Stimulated activated naive CD8-positive, alpha-beta T cell treated with anti-CD3 and anti-CD28 coated beads, Interleukin-15, Interleukin-2, amounts not matched to agents 100 ng/mL and 50 ng/mL, for 24 hours (primary cell): ENCODE data around the gene SLC12A2.

Experiments used
- H3K27ac Mint-ChIP-seq: one replicate; pipeline ENCODE4 v1.8.0; 2021; ENCODE audit warnings: mild to moderate bottlenecking, mixed read lengths
- H3K27me3 Mint-ChIP-seq: one replicate; pipeline ENCODE4 v1.8.0; 2021; ENCODE audit warnings: mixed read lengths
- H3K36me3 Mint-ChIP-seq: one replicate; pipeline ENCODE4 v1.8.0; 2021; ENCODE audit warnings: low read depth, mixed read lengths
- H3K4me1 Mint-ChIP-seq: one replicate; pipeline ENCODE4 v1.8.0; 2021; ENCODE audit warnings: low read depth, mixed read lengths
- H3K4me3 Mint-ChIP-seq: one replicate; pipeline ENCODE4 v1.8.0; 2021; ENCODE audit warnings: mild to moderate bottlenecking, mixed read lengths
- H3K9me3 Mint-ChIP-seq: one replicate; pipeline ENCODE4 v1.8.0; 2021; ENCODE audit warnings: mixed read lengths

The SLC12A2 gene

GRCh38 chr5:128083033-128083810 lies at the start of gene SLC12A2:
TSS of gene SLC12A2 (plus strand) at chr5:128083766. CDS start at chr5:128083955, 189 bp downstream.
- Mint-ChIP-seq H3K4me3 (peak within 1 kb of the TSS; percentile 91), H3K27ac (peak within 1 kb of the TSS; percentile 96), H3K36me3 (peaks cover 23% of the 10 kb centered on the region), H3K4me1 (peaks cover 62% of the 10 kb centered on the region), H3K9me3 (no peaks in the 10 kb centered on the region), H3K27me3 (no peaks in the 10 kb centered on the region)

- Mint-ChIP-seq H3K4me3 (no peak overlapping the region), H3K27me3 (no peaks in the 10 kb centered on the region), H3K9me3 (peaks cover 8% of the 10 kb centered on the region), H3K27ac (no peak overlapping the region), H3K36me3 (peaks cover 51% of the 10 kb centered on the region), H3K4me1 (no peaks in the 10 kb centered on the region)
Measured at GRCh38 chr5:128035689-128036088, 47.9 kb upstream of the SLC12A2 start.

- no peaks in the 10 kb centered on the region for H3K27me3 Mint-ChIP-seq
- peaks cover 43% of the 10 kb centered on the region for H3K36me3 Mint-ChIP-seq
- no peak overlapping the region for H3K27ac Mint-ChIP-seq
- H3K9me3 Mint-ChIP-seq, result peaks cover 8% of the 10 kb centered on the region
- no peak overlapping the region for H3K4me3 Mint-ChIP-seq
- H3K4me1 Mint-ChIP-seq, result no peaks in the 10 kb centered on the region
Measured at GRCh38 chr5:128036950-128037349, 46.6 kb upstream of the SLC12A2 start.

- Mint-ChIP-seq H3K4me3 (no peak overlapping the region), H3K36me3 (peaks cover 43% of the 10 kb centered on the region), H3K27me3 (no peaks in the 10 kb centered on the region), H3K27ac (no peak overlapping the region), H3K4me1 (no peaks in the 10 kb centered on the region), H3K9me3 (peaks cover 8% of the 10 kb centered on the region)
Measured at GRCh38 chr5:128038643-128039042, 44.9 kb upstream of the SLC12A2 start.

GRCh38 chr5:128040927-128041326 lies 42.6 kb upstream of the SLC12A2 start:
- Mint-ChIP-seq H3K4me1 (no peaks in the 10 kb centered on the region), H3K36me3 (peaks cover 30% of the 10 kb centered on the region), H3K4me3 (no peak overlapping the region), H3K27ac (no peak overlapping the region), H3K27me3 (no peaks in the 10 kb centered on the region), H3K9me3 (no peaks in the 10 kb centered on the region)

- Mint-ChIP-seq H3K27me3 (no peaks in the 10 kb centered on the region), H3K4me3 (no peak overlapping the region), H3K36me3 (peaks cover 69% of the 10 kb centered on the region), H3K27ac (no peak overlapping the region), H3K4me1 (no peaks in the 10 kb centered on the region), H3K9me3 (peaks cover 9% of the 10 kb centered on the region)
Measured at GRCh38 chr5:128052780-128053179, 30.8 kb upstream of the SLC12A2 start.

GRCh38 chr5:128053291-128053954 lies 30.1 kb upstream of the SLC12A2 start:
- no peak overlapping the region for H3K27ac Mint-ChIP-seq
- H3K36me3 Mint-ChIP-seq, result peaks cover 64% of the 10 kb centered on the region
- H3K27me3 Mint-ChIP-seq, result no peaks in the 10 kb centered on the region
- peaks cover 9% of the 10 kb centered on the region for H3K9me3 Mint-ChIP-seq
- no peak overlapping the region for H3K4me3 Mint-ChIP-seq
- H3K4me1 Mint-ChIP-seq, result no peaks in the 10 kb centered on the region

GRCh38 chr5:128060644-128061385 lies 22.8 kb upstream of the SLC12A2 start:
- Mint-ChIP-seq H3K27me3 (no peaks in the 10 kb centered on the region), H3K9me3 (no peaks in the 10 kb centered on the region), H3K4me1 (no peaks in the 10 kb centered on the region), H3K36me3 (peaks cover 33% of the 10 kb centered on the region), H3K4me3 (no peak overlapping the region), H3K27ac (no peak overlapping the region)

- Mint-ChIP-seq H3K9me3 (no peaks in the 10 kb centered on the region), H3K27ac (no peak overlapping the region)
Measured at GRCh38 chr5:128062172-128062746, 21.3 kb upstream of the SLC12A2 start.

GRCh38 chr5:128074171-128074570 lies 9.4 kb upstream of the SLC12A2 start:
- H3K9me3 Mint-ChIP-seq, result no peaks in the 10 kb centered on the region

More at GRCh38 chr5:128062172-128062746, 21.3 kb upstream of the SLC12A2 start:
- no peaks in the 10 kb centered on the region for H3K27me3 Mint-ChIP-seq
- H3K4me3 Mint-ChIP-seq, result no peak overlapping the region
- peaks cover 25% of the 10 kb centered on the region for H3K36me3 Mint-ChIP-seq
- H3K4me1 Mint-ChIP-seq, result no peaks in the 10 kb centered on the region

GRCh38 chr5:128074953-128075352 lies 8.6 kb upstream of the SLC12A2 start:
- no peaks in the 10 kb centered on the region for H3K27me3 Mint-ChIP-seq
- H3K9me3 Mint-ChIP-seq, result no peaks in the 10 kb centered on the region
- peaks cover 23% of the 10 kb centered on the region for H3K4me1 Mint-ChIP-seq
- H3K27ac Mint-ChIP-seq, result no peak overlapping the region
- no peak overlapping the region for H3K4me3 Mint-ChIP-seq
- H3K36me3 Mint-ChIP-seq, result peaks cover 28% of the 10 kb centered on the region

More at GRCh38 chr5:128074171-128074570, 9.4 kb upstream of the SLC12A2 start:
- Mint-ChIP-seq H3K4me3 (no peak overlapping the region), H3K27ac (no peak overlapping the region), H3K4me1 (peaks cover 20% of the 10 kb centered on the region), H3K36me3 (peaks cover 28% of the 10 kb centered on the region), H3K27me3 (no peaks in the 10 kb centered on the region)

GRCh38 chr5:128077526-128077925 lies 6.0 kb upstream of the SLC12A2 start:
- H3K27ac Mint-ChIP-seq, result no peak overlapping the region
- H3K36me3 Mint-ChIP-seq, result peaks cover 28% of the 10 kb centered on the region
- no peaks in the 10 kb centered on the region for H3K9me3 Mint-ChIP-seq

GRCh38 chr5:128081111-128081851 lies 2.3 kb upstream of the SLC12A2 start:
- H3K4me3 Mint-ChIP-seq, result peak overlapping the region; percentile 91
- no peaks in the 10 kb centered on the region for H3K9me3 Mint-ChIP-seq
- H3K4me1 Mint-ChIP-seq, result peaks cover 54% of the 10 kb centered on the region
- peak overlapping the region; percentile 96 for H3K27ac Mint-ChIP-seq
- H3K36me3 Mint-ChIP-seq, result peaks cover 10% of the 10 kb centered on the region
- no peaks in the 10 kb centered on the region for H3K27me3 Mint-ChIP-seq

More at GRCh38 chr5:128077526-128077925, 6.0 kb upstream of the SLC12A2 start:
- H3K4me3 Mint-ChIP-seq, result no peak overlapping the region
- no peaks in the 10 kb centered on the region for H3K27me3 Mint-ChIP-seq
- peaks cover 49% of the 10 kb centered on the region for H3K4me1 Mint-ChIP-seq

GRCh38 chr5:128082551-128083032 lies 974 bp upstream of the SLC12A2 start:
- Mint-ChIP-seq H3K4me3 (peak overlapping the region; percentile 91), H3K4me1 (peaks cover 60% of the 10 kb centered on the region), H3K27ac (peak overlapping the region; percentile 96), H3K27me3 (no peaks in the 10 kb centered on the region), H3K36me3 (peaks cover 17% of the 10 kb centered on the region), H3K9me3 (no peaks in the 10 kb centered on the region)
